Measurements from ENCODE around the gene REL.
"Not testable (repeated sequence)": the region's sequence is repeated elsewhere in the genome, so short reads cannot be mapped to it uniquely, and the experiment has no call there.

REL gene

DNA sequence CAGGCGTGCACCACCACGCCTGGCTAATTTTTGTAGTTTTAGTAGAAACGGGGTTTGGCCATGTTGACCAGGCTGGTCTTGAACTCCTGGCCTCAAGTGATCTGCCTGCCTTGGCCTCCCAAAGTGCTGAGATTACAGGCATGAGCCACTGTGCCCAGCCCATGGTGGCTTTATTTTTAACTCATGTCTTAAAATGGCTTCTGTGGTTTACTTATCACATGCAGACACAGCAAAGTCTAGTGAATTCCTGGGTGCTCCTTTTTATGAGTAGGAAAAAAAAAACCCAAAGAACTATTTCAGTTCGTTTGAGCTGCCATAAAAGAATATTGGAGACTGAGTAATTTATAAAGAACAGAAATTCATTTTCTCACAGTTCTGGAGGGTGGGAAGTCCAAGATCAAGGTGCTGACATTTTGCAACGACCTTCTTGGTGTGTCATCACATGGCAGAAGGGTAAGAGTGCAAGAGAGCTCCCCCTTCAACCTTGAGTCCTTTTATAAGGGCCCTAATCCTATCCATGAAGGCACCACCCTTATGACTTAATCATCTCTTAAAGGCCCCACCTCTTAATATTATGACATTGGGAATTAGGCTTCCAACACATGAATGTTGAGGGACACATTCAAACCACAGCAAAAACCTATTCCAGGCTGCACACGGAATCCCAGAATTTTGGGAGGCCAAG, 12.6 kb upstream of the REL start:
- DNase-seq = no peak

DNA sequence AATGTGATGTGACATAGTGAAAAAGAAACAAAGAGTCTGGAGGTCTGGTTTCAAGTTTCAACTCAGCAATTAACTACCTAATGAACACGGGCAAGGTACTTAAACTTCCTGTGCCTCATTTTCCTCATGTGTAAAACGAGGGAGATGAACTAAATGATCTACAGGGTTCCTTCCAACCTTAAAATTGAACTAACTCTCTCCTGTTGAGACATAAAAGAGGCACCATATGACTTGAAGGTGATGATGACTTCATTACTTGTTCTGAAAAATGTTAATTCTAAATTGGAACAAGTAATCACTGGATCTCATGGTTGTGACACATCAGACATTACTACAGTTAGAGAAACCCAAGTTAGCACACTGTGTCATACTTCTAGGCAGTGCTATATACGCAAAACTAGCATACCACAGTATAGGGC, 8.9 kb upstream of the REL start:
- DNase-seq = peak; percentile 59 to 88 (median 83)

DNA sequence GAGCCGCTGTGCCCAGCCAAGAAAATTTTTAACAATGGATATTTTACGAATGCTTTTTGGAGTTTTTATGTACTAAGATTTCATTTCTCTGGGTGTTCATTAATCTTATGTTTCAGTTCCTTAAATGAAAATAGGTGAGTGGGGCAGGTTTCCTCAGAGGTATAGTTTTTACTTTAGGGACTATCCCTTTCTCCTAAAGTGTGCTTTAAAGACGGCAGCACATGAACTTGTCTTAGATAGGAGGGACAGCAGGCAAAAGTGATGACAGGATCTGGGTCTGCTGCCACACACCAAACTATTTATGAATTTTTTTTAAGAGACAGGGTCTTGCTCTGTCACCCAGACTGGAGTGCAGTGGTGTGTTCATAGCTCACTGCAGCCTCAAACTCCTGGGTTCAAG, 8.0 kb upstream of the REL start:
- no peak for DNase-seq

DNA sequence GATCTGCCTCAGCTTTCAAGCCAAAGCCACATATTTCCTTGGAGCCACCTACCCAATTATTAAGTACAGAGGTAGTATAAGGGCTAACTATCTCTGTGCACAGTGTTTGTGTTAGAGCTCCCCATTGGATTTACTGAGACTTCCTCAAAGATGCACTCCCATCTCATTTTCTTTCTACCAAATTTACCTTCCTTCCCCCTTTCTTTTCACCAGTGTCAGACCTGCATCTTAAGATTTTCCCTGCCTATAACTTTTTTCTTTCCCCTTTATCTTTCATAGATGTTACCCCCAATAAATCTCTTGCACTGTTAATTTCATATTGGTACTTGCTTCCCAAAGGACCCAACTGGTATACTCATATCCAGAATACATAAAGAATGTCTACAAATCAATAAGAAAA, 5.9 kb upstream of the REL start:
- no peak for DNase-seq

DNA sequence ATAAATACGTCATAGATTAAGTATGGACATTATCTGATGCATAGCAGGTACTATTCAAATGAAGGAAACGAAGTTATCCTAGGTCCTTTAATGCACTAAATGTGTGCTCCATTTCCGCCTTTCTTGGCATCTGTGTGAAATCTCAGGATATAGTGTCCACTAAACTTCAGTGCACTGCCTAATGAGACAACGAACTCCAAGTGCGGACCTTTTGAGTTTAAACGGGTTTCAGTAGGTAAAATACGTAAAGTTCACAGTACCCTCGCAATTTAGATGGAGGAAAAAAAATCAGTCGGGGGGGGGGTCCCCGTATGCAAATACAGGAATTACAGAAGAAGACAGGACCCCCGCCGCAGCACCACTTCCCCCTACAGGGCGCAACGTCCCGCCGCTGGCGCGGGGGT, 729 bp upstream of the REL start:
- DNase-seq = no peak

DNA sequence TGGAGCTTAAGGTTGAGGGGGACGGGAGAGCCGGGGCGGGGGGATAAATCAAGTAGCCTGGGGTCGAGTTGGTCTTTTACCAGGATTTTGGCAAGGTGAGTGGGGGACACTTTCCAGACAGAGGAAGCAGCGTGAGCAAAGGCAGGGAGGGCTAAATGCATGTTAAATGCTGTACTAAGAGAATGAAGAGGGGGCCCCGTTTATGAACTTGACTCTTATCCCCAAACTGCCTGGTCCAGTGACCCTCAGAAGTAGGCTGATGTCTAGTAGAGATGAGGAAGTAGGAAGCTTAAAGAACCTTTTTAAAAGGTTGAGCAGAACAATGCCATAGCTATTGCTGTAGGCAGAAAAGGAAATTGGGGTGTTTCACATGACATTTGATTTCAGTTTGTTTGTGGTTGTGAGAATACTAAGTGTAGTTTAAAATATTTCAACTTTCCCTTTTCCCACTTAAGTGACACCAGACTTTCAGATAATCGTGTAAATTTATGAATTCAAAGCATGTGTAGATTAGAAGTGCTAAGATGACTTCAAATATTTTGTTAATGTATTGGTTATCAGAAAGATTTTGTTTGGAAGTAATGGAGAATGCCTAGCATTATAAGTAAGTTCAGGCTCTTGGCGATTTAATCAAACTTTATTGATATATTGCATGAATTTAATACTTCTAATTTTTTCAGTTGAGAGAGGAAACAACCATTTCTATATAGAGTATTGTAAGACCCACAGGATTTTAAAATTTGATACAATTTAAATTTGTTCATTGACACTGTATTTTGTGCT, 1.8 kb downstream of the REL start:
- DNase-seq = peak; percentile 72 to 87 (median 81)

DNA sequence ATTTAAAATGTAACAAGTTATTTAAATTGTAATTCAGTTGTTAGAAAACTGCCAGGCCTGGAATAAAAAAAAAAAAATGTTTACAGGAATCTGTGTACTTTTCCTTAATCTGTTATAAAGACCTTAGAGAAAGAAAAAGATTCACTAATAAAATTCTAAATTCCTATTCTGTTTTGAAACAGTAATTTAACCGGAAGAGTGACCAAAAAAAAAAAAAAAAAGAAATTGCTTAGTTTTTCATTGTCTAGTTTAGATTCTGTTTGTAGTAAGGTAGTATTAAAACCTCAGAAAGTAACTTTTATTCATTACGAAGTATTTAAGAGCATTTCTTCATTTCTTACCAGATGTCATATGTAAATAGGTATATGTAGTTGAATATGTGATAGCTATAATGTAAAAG, 2.5 kb downstream of the REL start:
- no peak for DNase-seq

DNA sequence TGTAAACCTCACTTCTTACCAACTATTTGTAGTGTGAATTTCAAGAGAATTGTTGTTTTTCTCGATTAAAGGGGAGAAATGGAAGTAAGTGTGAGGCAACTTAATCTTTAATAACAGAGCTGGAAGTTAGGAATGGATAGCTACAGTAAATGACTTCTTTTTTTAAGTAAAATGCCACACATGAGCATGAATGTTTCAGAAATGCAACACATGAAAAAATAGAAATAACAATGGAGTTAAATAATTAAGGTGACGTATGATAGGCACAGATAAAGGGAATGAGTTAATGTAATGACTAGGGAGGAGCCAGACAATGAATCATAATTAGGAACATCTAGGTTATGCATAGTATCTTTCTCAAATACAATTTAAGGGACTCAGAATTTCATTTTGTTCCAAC, 3.4 kb downstream of the REL start:
- peak; percentile 27 to 75 (median 69) for DNase-seq

DNA sequence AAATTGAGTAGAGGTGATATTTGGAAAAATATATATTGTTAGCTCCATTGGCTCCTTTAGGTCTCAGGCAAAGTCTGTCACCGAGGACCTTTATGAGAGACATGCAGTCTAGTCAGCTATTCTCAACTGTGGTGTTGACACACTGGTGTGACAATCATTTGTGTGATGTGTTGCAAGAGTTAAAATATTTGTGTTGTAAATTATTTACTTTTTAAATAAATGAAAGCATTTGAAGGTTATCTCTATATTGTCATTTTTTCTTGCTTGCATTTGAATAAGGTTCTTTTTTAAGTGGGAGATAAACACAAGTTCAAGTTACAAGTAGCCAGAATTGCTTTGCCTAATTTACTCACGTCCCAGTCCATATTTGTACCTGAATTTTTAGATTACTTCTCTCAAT, 4.3 kb downstream of the REL start:
- DNase-seq = peak; percentile 40 to 66 (median 63)

DNA sequence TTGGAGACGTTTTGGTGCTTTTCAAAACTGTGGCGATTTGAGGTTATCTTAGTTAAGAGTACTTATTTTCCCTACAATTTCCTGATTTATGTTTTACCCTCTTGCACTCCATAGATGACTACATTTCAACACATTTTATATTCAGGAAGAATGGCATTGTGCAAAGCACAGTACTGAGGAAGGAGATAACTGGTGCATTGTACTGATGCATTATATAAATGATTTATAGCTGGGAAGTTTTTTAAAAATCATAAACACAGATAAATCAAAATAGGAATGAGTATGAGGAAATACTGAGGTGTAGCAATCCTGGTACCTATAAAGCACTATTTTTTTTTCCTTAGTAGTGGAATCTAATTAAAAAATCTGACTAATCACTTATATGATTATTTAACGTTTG, 5.6 kb downstream of the REL start:
- DNase-seq = peak in 2 of 3 donors; percentile 50 to 55

DNA sequence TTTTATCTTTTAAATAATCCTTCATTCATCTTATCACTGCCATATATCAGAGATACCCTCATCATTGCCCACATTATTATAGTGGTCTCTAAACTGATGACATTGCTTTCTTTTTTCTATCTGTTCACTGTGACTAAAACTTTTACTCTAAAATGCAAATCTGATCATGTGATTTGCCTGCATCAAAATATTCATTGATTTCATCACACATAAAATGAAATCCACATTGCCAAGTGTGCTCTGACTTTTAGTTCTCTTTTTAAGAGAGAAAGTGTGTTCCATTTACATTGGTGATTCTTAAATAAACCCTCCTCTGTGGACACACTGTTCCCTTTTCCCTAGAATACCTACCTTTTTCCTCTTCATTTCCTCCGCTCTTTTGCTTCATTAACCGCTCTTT, 7.5 kb downstream of the REL start:
- DNase-seq = peak; percentile 37 to 87 (median 59)

DNA sequence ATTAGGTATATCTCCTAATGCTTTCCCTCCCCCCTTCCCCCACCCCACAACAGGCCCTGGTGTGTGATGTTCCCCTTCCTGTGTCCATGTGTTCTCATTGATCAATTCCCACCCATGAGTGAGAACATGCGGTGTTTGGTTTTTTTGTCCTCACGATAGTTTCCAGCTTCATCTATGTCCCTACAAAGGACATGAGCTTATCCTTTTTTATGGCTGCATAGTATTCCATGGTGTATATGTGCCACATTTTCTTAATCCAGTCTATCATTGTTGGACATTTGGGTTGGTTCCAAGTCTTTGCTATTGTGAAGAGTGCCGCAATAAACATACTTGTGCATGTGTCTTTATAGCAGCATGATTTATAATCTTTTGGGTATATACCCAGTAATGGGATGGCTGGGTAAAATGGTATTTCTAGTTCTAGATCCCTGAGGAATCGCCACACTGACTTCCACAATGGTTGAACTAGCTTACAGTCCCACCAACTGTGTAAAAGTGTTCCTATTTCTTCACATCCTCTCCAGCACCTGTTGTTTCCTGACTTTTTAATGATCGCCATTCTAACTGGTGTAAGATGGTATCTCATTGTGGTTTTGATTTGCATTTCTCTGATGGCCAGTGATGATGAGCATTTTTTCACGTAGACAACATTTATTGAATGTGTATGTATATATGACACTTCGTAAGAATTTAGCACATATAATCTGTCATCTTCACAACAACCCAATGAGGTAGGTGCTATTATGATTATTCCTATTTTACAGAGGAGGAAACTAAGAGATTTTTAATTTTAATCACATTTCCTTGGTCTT, 8.4 kb downstream of the REL start:
- not testable (repeated sequence) for DNase-seq

DNA sequence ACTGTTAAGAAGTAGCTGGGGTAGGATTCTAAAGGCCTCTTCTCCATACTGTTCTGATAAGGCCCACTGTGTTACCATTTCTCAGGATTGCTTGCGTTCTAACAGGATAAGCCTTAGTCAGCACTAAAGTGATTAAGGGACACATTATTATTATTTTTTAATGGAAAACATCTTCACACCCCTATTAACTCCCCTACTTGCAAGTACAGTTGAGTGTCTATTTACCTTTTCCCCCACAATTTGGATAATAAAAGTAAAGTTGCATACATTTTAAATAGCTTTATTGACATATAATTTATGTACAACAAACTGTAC, 9.0 kb downstream of the REL start:
- DNase-seq = no peak

DNA sequence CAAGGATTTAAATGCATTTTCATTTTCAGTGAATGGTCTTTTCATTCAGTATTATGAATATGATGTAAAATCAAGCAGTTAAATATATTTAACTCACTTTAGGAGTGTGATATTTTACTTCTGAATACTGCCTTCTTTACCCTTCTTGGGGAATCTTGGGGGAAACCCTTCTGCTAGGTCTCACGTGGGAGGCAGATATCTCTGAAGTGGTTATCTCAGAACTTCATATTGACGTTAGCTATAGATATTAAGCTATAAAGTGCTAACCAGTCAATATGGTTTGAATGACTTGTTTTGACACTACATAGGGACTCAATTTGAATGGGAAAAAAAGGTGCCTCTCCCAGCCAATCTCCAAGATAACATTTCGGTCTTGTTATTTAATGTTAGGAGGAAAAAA, 9.8 kb downstream of the REL start:
- DNase-seq = no peak

DNA sequence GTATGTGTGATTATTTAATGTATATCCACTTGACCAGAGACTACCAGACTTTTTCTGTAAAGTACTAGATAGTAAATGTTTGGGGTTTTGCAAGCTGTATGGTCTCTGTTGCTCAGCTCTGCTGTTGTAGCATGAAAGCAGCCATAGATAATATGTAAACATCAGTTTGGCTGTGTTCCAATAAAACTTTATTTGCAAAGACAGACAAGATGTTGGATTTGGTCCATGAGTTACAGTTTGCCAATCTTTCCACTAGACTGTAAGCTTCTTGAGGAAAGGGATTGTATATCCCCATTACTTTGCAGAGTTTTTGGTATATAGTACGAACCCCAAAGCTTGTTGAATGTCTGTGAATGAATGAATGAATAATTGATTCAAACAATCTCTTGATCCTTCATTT, 17.2 kb downstream of the REL start:
- no peak for DNase-seq

DNA sequence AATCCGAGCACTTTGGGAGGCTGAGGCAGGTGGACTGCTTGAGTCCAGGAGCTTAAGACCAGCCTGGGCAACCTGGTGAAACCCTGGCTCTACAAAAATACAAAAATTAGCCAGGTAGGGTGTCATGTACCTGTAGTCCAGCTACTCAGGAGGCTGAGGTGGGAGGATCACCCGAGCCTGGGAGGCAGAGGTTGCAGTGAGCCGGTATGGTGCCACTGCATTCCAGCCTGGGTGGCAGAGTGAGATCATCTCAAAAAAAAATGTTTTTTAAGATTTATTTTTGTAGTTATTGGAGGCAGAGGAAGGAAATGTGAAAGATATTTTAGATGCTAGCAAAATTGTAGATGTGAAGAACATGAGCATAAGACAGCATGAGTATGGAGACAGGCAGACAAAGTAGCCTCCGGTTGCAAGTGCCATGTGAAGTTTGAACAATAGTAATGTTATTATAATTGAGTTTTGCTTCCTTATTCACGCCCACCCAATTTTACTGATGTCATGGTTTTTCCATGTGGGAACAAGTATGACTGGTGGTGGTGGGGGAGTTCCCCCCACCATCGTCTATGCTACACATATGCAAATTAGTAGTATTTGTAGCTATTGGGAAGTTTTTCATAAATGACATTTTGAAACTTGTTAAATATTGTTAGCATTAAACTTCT, 18.0 kb downstream of the REL start:
- peak; percentile 92 to 98 (median 96) for DNase-seq

DNA sequence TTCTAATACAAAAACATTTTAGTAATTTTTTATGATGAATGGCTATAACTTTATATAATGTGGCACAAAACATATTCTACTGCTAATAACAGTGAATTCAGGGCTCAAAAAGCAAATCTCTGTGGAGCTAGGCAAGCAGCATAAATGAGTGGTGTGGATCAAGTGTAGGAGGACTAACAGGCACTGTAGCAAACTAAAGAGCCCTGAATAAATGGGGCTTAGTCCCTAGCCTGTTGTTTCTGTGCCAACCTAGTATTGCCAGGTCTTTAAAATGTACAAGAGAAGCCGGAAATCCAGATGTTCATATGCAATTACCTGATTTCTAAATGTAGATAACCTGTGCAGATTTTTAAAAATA, 18.5 kb downstream of the REL start:
- no peak for DNase-seq

DNA sequence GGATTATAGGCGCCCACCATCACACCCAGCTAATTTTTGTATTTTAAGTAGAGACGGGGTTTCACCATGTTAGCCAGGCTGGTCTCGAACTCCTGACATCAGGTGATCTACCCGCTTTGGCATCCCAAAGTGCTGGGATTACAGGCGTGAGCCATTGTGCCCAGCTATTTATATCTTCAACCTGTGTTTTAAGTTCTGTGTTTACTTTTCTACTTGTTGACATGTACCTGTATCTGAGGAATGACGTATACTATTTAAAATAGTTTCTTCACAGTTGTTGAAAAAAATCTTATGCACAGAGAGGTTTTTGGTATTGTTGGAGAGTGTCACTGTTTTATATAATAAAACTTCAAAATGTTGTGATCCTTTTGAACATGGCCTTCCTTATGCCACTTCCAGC, 19.9 kb downstream of the REL start:
- DNase-seq = not testable (repeated sequence)

DNA sequence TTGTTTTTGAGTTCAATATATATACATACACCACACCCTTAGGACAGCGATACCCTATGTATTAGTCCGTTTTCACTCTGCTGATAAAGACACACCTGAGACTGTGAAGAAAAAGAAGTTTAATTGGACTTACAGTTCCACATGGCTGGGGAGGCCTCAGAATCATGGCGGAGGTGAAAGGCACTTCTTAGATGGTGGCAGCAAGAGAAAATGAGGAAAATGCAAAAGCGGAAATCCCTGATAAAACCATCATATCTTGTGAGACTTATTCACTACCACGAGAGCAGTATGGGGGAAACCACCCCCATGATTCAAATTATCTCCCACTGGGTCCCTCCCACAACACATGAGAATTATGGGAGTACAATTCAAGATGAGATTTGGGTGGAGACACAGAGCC, 24.5 kb downstream of the REL start:
- DNase-seq = peak; percentile 79 to 89 (median 84)

DNA sequence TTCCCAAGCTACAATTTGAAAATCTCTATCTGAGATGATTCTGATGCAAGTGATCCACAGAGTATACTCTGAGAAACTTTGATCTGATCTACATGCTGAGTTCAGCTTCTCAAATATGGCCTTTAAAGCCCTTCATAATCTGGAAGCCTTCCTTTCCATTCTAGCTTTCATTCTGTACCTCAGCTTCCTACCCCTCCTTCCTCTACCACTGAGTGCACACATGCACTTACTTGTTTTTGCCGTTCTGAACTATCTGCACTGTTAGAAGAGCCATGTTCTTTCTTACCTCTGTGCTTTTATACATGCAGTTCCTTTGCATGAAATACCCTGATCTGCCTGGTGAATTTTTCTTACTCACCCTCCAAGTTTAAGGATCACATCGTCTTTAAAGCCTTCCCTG, 25.0 kb downstream of the REL start:
- DNase-seq = no peak

DNA sequence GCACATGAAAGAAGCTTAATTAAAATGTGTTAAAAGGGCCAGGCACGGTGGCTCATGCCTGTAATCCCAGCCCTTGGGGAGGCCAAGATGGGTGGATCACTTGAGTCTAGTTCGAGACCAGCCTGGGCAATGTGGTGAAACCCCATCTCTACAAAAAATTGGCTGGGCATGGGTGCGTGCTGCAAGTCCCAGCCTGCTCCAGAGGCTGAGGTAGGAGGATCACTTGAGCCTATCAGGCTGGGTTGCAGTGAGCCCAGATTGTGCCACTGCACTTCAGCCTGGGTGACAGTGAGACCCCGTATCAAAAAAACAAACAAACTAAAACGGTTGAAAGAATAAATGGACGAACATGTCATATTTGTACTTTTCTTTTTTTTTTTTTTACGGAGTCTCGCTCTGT, 26.0 kb downstream of the REL start:
- no peak for DNase-seq

DNA sequence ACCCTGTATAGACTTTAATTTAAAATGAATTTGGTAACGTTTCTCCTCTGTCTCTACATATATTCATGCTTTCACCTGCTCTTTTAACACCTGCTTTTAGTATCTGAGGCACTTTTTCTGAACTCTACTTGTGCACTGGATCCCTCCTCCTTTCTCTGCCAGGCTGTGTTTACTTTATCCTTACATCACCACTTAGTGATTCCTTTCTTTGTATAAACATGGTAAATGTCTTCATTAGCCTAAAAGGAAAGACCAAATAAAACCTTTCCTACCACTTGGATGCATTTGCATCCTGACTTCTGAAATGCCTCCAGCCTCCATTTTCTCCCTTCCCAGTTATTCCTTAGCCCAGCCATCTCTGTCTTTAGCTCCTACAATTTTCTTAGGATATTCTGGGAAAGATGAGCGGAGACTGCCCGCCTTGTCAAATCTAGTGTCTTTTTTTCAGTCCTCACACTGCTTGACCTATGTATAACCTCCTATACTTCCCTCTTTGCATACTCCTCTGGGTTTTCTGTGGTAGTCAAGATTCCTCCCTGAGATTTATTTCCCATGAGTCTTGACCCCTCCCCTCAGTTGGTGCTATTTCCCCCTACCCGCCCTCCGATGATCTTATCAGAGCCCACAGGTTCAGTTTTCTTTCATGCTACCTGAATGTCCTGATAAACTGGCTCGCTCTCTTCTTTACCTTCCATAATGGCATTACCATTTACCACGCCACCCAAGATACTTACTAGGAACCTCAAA, 44.8 kb downstream of the REL start:
- peak; percentile 35 to 69 (median 54) for DNase-seq
